ENCODE results near the gene ADAMTS2.

ADAMTS2 gene

GRCh38 chr5:179300581-179301180 is 44.6 kb downstream of the ADAMTS2 start:
- no peak for DNase-seq (ENCODE audit: low read depth)
- no peak overlapping the region for H3K4me3 ChIP-seq (ENCODE audit: low read depth, low read length)
- no peak for TF ChIP-seq CTCF (conservative IDR thresholded peaks at IDR 0.05; ENCODE audit: low read depth, low read length)

GRCh38 chr5:179298181-179298993 is 46.9 kb downstream of the ADAMTS2 start:
- TF ChIP-seq CTCF (conservative IDR thresholded peaks at IDR 0.05; ENCODE audit: low read depth, low read length): no peak
- DNase-seq (ENCODE audit: low read depth): no peak
- H3K4me3 ChIP-seq (ENCODE audit: low read depth, low read length): no peak overlapping the region

- TF ChIP-seq CTCF (conservative IDR thresholded peaks at IDR 0.05; ENCODE audit: low read depth, low read length): no peak
- no peak overlapping the region for H3K4me3 ChIP-seq (ENCODE audit: low read depth, low read length)
- no peak for DNase-seq (ENCODE audit: low read depth)
These were observed 47.6 kb downstream of the ADAMTS2 start for GRCh38 chr5:179297486-179298180.

- no peak for TF ChIP-seq CTCF (conservative IDR thresholded peaks at IDR 0.05; ENCODE audit: low read depth, low read length)
- H3K4me3 ChIP-seq (ENCODE audit: low read depth, low read length): no peak overlapping the region
- DNase-seq (ENCODE audit: low read depth): no peak
These were observed 48.2 kb downstream of the ADAMTS2 start for GRCh38 chr5:179297026-179297425.

- H3K4me3 ChIP-seq (ENCODE audit: low read depth, low read length): no peak overlapping the region
- no peak for TF ChIP-seq CTCF (conservative IDR thresholded peaks at IDR 0.05; ENCODE audit: low read depth, low read length)
- DNase-seq (ENCODE audit: low read depth): no peak
These were observed 49.0 kb downstream of the ADAMTS2 start for GRCh38 chr5:179296150-179296821.

GRCh38 chr5:179295778-179296149 is 49.5 kb downstream of the ADAMTS2 start:
- no peak for DNase-seq (ENCODE audit: low read depth)
- no peak for TF ChIP-seq CTCF (conservative IDR thresholded peaks at IDR 0.05; ENCODE audit: low read depth, low read length)

More at GRCh38 chr5:179295778-179296149, 49.5 kb downstream of the ADAMTS2 start:
- no peak overlapping the region for H3K4me3 ChIP-seq (ENCODE audit: low read depth, low read length)

All from choroid plexus epithelial cell (primary cell).